HepG2 (cell line): ENCODE data around the gene NUDT2. TPM values are rescaled to one million over a fixed set of nuclear protein-coding genes. Genes with fewer than 3 reads are reported as not detected.

Experiments
- ARID3A ChIP-seq: IDR thresholded peaks from 2 replicates; pipeline ENCODE4 v1.6.1; 2012; ENCODE audit warnings: low read depth, low read length, improper control_type of control experiment
- DMAP1 ChIP-seq: IDR thresholded peaks from 2 replicates; pipeline ENCODE4 v1.6.1; 2016
- DMTF1 ChIP-seq: sonication (generic); formaldehyde crosslinking; IDR thresholded peaks from 2 replicates; pipeline ENCODE4 v1.4.0; 2020; ENCODE audit warnings: mild to moderate bottlenecking, missing genetic modification reagents
- ESRRA ChIP-seq: sonication (generic); formaldehyde crosslinking; IDR thresholded peaks from 2 replicates; pipeline ENCODE4 v1.5.1; 2020; ENCODE audit warnings: mild to moderate bottlenecking, low read depth, missing genetic modification reagents
- MTF2 ChIP-seq: sonication (generic); formaldehyde crosslinking; IDR thresholded peaks from 2 replicates; pipeline ENCODE4 v1.5.0; 2020; ENCODE audit warnings: missing genetic modification reagents, borderline replicate concordance
- NFE2 ChIP-seq: sonication (generic); formaldehyde crosslinking; IDR thresholded peaks from 2 replicates; pipeline ENCODE4 v1.4.0; 2020; ENCODE audit warnings: missing genetic modification reagents
- NPAS2 ChIP-seq: sonication (generic); formaldehyde crosslinking; IDR thresholded peaks from 2 replicates; pipeline ENCODE4 v1.8.0; 2022; ENCODE audit warnings: mild to moderate bottlenecking, missing genetic modification reagents, borderline replicate concordance
- PLRG1 ChIP-seq: fragments of 450-650 bp; conservative IDR thresholded peaks from 2 replicates; pipeline ENCODE4 v1.6.1; 2016
- POLR2A ChIP-seq, 2 experiments: IDR thresholded peaks; 2 replicates each; pipeline ENCODE4 v1.6.1; 2011; ENCODE audit warnings: low read depth in 2 of 2, low read length in 2 of 2, mild to moderate bottlenecking in 1 of 2, moderate library complexity in 1 of 2; ENCODE audit not compliant: insufficient read depth in 1 of 2
- RXRB ChIP-seq: IDR thresholded peaks from 2 replicates; pipeline ENCODE4 v1.6.1; 2016; ENCODE audit warnings: borderline replicate concordance, missing genetic modification reagents, missing compliant biosample characterization
- YEATS4 ChIP-seq: sonication (generic); formaldehyde crosslinking; IDR thresholded peaks from 2 replicates; pipeline ENCODE4 v1.4.0; 2020; ENCODE audit warnings: missing genetic modification reagents, borderline replicate concordance
- ZBTB25 ChIP-seq: IDR thresholded peaks from 2 replicates; pipeline ENCODE4 v1.6.1; 2018; ENCODE audit warnings: missing genetic modification reagents
- ZHX2 ChIP-seq, 2 experiments: sonication (generic) in 1 of 2; formaldehyde crosslinking in 1 of 2; IDR thresholded peaks; 2 replicates each; pipeline versions ENCODE4 v1.6.1 to v1.9.0; 2014 to 2022; ENCODE audit warnings: antibody characterized with exemption in 1 of 2, borderline replicate concordance in 1 of 2, inconsistent platforms in 1 of 2, low read depth in 1 of 2, missing genetic modification reagents in 1 of 2
- ZNF253 ChIP-seq: sonication (generic); formaldehyde crosslinking; IDR thresholded peaks from 2 replicates; pipeline ENCODE4 v1.8.0; 2022; ENCODE audit warnings: mild to moderate bottlenecking, missing genetic modification reagents, borderline replicate concordance
- ZNF513 ChIP-seq: sonication (generic); formaldehyde crosslinking; conservative IDR thresholded peaks from 2 replicates; pipeline ENCODE4 v1.5.0; 2020; ENCODE audit warnings: missing genetic modification reagents
- ZNF841 ChIP-seq: sonication (generic); formaldehyde crosslinking; IDR thresholded peaks from 2 replicates; pipeline ENCODE4 v1.8.1; 2023; ENCODE audit warnings: missing genetic modification reagents, borderline replicate concordance
- polyA plus RNA-seq, 8 experiments: library from polyadenylated mRNA; depleted of rRNA in 3 of 8; stranded (reverse) in 7 of 8; unstranded in 1 of 8; fragments of >200 nt; fragmentation: Illumina TruSeq in 4 of 8; extraction: Trizol in 4 of 8; gene quantifications; 2 replicates each; pipeline versions ENCODE4 v1.2.1 to v1.2.3, GENCODE V29; 2011 to 2016; ENCODE audit warnings: low read depth in 4 of 8, missing spikeins in 1 of 8, mixed read lengths in 1 of 8; ENCODE audit not compliant: insufficient read depth in 1 of 8
- total RNA-seq, 5 experiments: library from RNA; depleted of rRNA; stranded (reverse); fragments of >200 nt; fragmentation: Illumina TruSeq; extraction: Trizol; gene quantifications; 2 replicates each; pipeline ENCODE4 v1.2.3, GENCODE V29; 2016; ENCODE audit warnings: low read depth in 1 of 5

NUDT2 gene
- total and polyA plus RNA-seq, 2 of the 13 experiments (the other 11 are each of a cell fraction or from before 2014, with no cell fraction given), result 19.9 to 24.6 TPM

- no peak for TF ChIP-seq ARID3A
- TF ChIP-seq NPAS2, result no peak
- no peak for TF ChIP-seq ESRRA (CRISPR knock-in tag)
- no peak for TF ChIP-seq YEATS4 (CRISPR knock-in tag)
- TF ChIP-seq ZBTB25 (CRISPR knock-in tag), result peak; percentile 18; the same call in 1 of the 2 replicates
- TF ChIP-seq MTF2, result no peak
- no peak for TF ChIP-seq DMTF1
- peak; percentile 53; the same call in 1 of the 2 replicates for TF ChIP-seq DMAP1 (CRISPR knock-in tag)
- TF ChIP-seq ZNF253, result no peak
- TF ChIP-seq PLRG1, result no peak
- no peak for TF ChIP-seq ZNF513 (CRISPR knock-in tag)
- TF ChIP-seq NFE2 (CRISPR knock-in tag), result no peak
- TF ChIP-seq POLR2A (IDR thresholded peaks at IDR 0.05; ENCODE audit: insufficient read depth in 1 of 2, low read depth in 2 of 2, low read length in 2 of 2), result no peak
- no peak for TF ChIP-seq ZNF841 (CRISPR knock-in tag)
- peak; percentile 51; the same call in 1 of the 2 replicates for TF ChIP-seq RXRB (CRISPR knock-in tag)
- no peak; the same call in 1 of the 2 replicates for TF ChIP-seq ZHX2 (IDR thresholded peaks at IDR 0.05; ENCODE audit: low read depth)
- no peak for TF ChIP-seq ZHX2 (CRISPR knock-in tag; IDR thresholded peaks at IDR 0.05; ENCODE audit: borderline replicate concordance)
Observed at GRCh38 chr9:34379334-34380033, 50.1 kb downstream of the NUDT2 start (continued).
